Measurements from ENCODE around the gene NR2E1.

The NR2E1 gene

DNA sequence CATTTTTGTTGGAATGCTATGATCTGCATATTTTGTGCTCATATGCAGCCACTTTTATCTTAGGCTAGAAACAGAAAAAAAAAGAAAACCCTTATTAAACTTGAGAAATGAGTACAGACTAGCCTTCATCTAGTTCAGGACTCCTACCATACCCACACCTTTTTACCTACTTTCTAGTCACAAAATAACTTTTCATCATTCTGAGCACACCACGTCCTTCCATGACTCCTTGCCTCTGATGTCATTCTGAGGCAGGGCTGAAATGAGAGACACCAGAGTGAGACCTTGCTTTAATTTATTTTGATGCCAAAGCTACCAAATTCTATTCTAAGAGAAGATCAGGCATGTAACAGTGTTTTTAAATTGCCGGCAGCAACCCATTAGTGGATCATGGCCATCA lies 56.2 kb downstream of the NR2E1 start:
- DNase-seq: no peak

DNA sequence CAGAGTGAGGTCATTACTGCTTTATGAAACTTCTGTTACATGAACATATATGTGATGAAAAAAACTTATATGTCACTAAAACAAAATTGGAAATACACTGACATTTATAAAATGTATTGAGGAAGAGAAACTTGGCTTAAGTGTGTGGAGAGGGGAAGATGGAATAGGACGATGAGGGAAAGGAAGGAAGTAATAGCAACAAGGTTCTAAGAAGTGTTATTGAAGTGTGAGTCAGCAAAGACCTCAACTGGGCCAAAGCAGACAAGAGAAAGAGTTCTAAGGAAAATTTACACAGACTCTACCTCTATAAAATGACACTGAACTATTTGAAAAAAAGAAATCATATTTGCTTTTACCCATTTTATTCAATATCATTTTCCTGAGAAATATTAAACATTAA lies 56.7 kb downstream of the NR2E1 start:
- no peak for DNase-seq

DNA sequence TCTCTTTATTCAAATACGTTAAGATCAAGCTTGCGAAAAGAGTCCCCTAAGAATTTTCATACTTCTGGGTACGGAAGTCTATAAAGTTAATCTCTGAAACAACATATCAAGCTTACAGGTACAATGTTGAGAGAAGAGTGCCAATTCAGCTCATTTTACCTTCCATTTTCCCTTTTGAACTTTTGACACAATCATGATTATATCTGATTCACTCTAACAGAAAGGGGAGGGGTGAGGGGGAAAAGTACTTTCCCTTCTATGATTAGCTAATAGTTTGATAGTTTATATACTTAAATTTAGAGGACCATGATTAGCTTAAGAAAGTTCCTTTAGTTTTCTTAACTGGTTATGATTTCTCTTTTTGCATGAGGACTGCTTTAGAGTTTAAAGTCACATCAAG lies 61.5 kb downstream of the NR2E1 start:
- DNase-seq: no peak

DNA sequence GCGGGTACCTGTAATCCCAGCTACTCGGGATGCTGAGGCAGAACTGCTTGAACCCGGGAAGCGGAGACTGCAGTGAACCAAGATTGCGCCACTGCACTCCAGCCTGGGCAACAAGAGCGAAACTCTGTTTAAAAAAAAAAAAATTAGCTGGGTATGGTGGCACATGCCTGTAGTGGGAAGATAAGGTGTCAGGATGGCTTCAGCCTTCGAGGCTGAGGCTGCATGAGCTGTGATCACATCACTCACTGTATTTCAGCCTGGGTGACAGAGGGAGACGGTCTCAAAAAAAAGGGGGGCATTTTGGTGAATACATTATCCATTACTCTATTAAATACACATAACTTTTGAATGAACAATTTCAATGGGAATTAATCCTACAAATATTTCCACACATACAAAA lies 62.6 kb downstream of the NR2E1 start:
- no peak for DNase-seq

DNA sequence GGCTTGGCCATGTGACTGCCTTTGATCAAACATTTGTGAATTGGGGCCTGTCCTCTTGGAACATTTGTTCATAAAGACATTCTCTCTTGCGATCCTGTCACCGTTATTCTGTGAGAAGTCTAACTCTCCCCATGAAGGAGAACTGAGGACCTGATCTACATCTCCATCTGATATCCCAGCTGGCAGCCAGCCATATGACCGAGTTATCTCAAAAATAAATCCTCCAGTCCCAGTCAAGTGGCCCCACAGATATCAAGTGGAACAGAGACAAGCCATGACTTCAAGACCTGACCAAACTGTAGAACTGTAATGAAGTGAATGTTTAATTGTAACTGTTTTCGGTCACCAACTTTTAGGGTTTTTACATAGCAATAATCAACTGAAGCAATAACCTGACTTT lies 69.3 kb downstream of the NR2E1 start:
- DNase-seq: no peak

DNA sequence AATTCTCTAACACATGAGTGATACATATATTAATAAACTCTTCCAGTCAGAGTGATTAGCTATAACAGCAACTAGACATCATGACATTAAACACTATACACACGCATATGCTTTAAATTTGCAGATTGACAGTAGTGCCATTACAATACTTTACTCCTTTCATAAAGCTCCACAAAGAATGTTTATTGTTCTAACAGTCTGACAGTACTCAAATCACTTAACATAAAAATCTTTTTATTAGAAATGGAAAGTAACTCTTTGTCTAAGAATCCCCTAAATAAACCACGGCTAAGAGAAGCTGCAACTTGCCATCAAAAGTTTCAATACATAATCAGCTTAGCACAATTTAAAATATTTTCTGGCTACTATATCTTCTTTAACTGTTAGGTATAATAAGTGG lies 71.0 kb downstream of the NR2E1 start:
- DNase-seq: no peak

DNA sequence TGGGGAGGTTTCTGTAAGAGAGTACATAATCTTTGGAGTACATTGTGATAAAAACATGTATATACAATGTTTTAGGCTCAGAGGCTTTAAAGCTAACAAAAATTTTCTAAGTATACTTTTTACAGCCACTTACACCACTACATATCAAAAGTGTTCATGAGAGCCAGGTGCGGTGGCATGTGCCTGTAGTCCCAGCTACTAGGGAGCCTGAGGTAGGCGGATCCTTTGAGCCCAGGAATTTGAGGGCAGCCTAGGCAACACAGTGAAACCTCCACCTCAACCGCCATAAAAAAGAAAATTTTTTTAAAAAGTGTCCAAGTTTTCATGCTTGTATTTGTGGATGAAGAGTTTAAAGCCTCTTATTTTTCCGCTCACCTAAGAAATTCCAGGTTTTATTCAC lies 72.5 kb downstream of the NR2E1 start:
- DNase-seq: no peak
